ENCODE data around the gene BET1L. TPM values are rescaled to one million over a fixed set of nuclear protein-coding genes. Genes with fewer than 3 reads are reported as not detected.
"Not testable (repeated sequence)": the region's sequence is repeated elsewhere in the genome, so short reads cannot be mapped to it uniquely, and the experiment has no call there.

BET1L gene
- total RNA-seq, 1 donor from 2014 or later = 46.9 TPM

- not testable (repeated sequence) for H3K27ac Mint-ChIP-seq; H3K4me1 Mint-ChIP-seq (ENCODE audit: low read depth); H3K4me3 Mint-ChIP-seq (ENCODE audit: low read depth); H3K9me3 Mint-ChIP-seq (ENCODE audit: low read depth); DNase-seq (ENCODE audit: low spot score, unreplicated experiment); H3K27me3 Mint-ChIP-seq; H3K36me3 Mint-ChIP-seq (ENCODE audit: insufficient read depth)
- TF ChIP-seq, protein P1, sequence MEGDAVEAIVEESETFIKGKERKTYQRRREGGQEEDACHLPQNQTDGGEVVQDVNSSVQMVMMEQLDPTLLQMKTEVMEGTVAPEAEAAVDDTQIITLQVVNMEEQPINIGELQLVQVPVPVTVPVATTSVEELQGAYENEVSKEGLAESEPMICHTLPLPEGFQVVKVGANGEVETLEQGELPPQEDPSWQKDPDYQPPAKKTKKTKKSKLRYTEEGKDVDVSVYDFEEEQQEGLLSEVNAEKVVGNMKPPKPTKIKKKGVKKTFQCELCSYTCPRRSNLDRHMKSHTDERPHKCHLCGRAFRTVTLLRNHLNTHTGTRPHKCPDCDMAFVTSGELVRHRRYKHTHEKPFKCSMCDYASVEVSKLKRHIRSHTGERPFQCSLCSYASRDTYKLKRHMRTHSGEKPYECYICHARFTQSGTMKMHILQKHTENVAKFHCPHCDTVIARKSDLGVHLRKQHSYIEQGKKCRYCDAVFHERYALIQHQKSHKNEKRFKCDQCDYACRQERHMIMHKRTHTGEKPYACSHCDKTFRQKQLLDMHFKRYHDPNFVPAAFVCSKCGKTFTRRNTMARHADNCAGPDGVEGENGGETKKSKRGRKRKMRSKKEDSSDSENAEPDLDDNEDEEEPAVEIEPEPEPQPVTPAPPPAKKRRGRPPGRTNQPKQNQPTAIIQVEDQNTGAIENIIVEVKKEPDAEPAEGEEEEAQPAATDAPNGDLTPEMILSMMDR (IDR thresholded peaks at IDR 0.05; ENCODE audit: unreplicated experiment) = peak; percentile 10
Observed at GRCh38 chr11:189843-190311, 17.3 kb downstream of the BET1L start.

DNA sequence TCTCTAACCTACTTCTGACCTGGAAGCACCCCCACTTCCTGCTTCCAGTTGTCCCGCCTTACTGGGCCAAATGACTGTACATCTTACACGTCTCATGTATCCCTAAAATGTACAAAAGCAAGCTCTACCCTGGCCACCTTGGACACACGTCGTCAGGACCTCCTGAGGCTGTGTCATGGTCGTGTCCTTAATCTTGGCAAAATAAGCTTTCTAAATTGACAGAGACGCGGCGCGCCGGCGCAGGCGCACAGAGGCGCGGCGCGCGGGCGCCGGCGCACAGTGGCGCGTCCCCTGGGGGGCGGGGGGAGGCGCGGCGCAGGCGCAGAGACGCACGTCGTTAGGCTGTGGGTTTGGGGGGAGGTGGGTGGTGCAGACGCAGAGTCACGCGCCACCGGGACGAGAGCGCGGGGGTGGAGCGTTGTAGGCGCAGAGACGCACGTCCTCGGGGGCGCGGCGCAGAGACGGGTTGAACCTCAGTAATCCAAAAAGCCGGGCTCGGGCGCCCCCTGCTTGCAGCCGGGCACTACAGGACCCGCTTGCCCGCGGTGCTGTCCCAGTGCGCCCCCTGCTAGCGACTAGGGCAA, 17.9 kb downstream of the BET1L start:
- not testable (repeated sequence) for DNase-seq (ENCODE audit: low spot score, unreplicated experiment); H3K36me3 Mint-ChIP-seq (ENCODE audit: insufficient read depth); H3K4me3 Mint-ChIP-seq (ENCODE audit: low read depth); H3K27me3 Mint-ChIP-seq; H3K9me3 Mint-ChIP-seq (ENCODE audit: low read depth); H3K27ac Mint-ChIP-seq; H3K4me1 Mint-ChIP-seq (ENCODE audit: low read depth)

DNA sequence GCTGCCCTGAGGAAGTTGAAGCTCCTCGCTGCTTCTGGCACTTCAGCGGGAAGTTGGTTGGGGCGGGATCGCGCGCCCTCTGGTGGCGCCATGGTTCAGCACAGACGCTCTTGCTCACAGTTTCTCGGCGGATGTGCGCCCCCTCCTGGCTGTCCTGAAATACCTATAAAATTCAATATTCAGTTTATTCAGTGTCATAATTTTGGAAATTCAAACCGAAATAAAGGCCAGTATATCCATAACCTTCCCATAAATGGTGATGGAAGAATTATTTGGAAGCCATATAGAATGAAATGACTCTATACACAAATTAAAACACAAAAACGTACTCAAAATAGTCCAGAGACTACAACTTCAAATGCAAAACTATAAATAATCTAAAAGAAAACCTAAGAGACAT, 27.0 kb downstream of the BET1L start:
- not testable (repeated sequence) for H3K4me1 Mint-ChIP-seq (ENCODE audit: low read depth); DNase-seq (ENCODE audit: low spot score, unreplicated experiment); H3K27ac Mint-ChIP-seq; H3K36me3 Mint-ChIP-seq (ENCODE audit: insufficient read depth); H3K4me3 Mint-ChIP-seq (ENCODE audit: low read depth); H3K9me3 Mint-ChIP-seq (ENCODE audit: low read depth); H3K27me3 Mint-ChIP-seq
- TF ChIP-seq, protein P1 (IDR thresholded peaks at IDR 0.05; ENCODE audit: unreplicated experiment) = peak; percentile 26

Other genes with a start within 250 kb of the BET1L start
- gene SCGB1C1, start 14.3 kb downstream of the BET1L start, total RNA-seq = not detected in 2 replicates
- 83.7 and 88.0 TPM in 2 replicates for gene RIC8A, start 309 bp upstream of the BET1L start, total RNA-seq
- 27.0 and 29.3 TPM in 2 replicates for gene SIRT3, start 28.9 kb upstream of the BET1L start, total RNA-seq
- gene PSMD13, start 29.6 kb upstream of the BET1L start, total RNA-seq = 100 and 103 TPM in 2 replicates
- not detected in 2 replicates for gene NLRP6, start 71.0 kb upstream of the BET1L start, total RNA-seq
- gene PGGHG, start 81.7 kb upstream of the BET1L start, total RNA-seq = 67.0 and 74.7 TPM in 2 replicates
- gene IFITM5, start 92.1 kb upstream of the BET1L start, total RNA-seq = not detected in 2 replicates
- 33.2 and 33.5 TPM in 2 replicates for gene IFITM2, start 100.4 kb upstream of the BET1L start, total RNA-seq
- 2.3 TPM in 2 replicates for gene IFITM1, start 106.6 kb upstream of the BET1L start, total RNA-seq
- gene IFITM3, start 113.5 kb upstream of the BET1L start, total RNA-seq = 99.3 and 105 TPM in 2 replicates
- gene B4GALNT4, start 162.1 kb upstream of the BET1L start, total RNA-seq = 277 and 294 TPM in 2 replicates
- 55.9 and 56.9 TPM in 2 replicates for gene PKP3, start 186.8 kb upstream of the BET1L start, total RNA-seq
- 111 and 117 TPM in 2 replicates for gene SIGIRR, start 207.6 kb upstream of the BET1L start, total RNA-seq
- 31.0 and 34.6 TPM in 2 replicates for gene ANO9, start 234.6 kb upstream of the BET1L start, total RNA-seq
- 48.2 and 50.4 TPM in 2 replicates for gene PTDSS2, start 242.9 kb upstream of the BET1L start, total RNA-seq

All from progenitor cell of endocrine pancreas (in vitro differentiated cells).